ENCODE results near the gene LRG1. TPM values are rescaled to one million over a fixed set of nuclear protein-coding genes. Genes with fewer than 3 reads are reported as not detected.

Gene LRG1
- total and polyA plus RNA-seq, 10 donors: 1.7 to 54.0 (median 12.3) TPM

- intact Hi-C loops (cut with DNase I; ENCODE audit: low total_unique reads): no loop called here
- Histone ChIP-seq H3K4me3 (peak overlapping the region in 2 of 8 donors; percentile 24 to 59), H3K4me1 (peaks cover 0 to 86% (median 47%) of the 10 kb centered on the region in 6 donors), H3K9me3 (peaks cover 0 to 12% (median 9%) of the 10 kb centered on the region in 8 donors), H3K27me3 (replicated peaks in 1 of 7) (peaks cover 0 to 52% (median 0%) of the 10 kb centered on the region in 7 donors), H3K27ac (peak overlapping the region in 7 of 8 donors; percentile 78 to 95 (median 87)), H3K36me3 (peaks cover 0 to 27% (median 0%) of the 10 kb centered on the region in 6 donors)
- 36 to 70% (median 57%) methylated on average over 12 of the region's 12 CpGs for WGBS, 5 donors
- DNase-seq: peak; percentile 80
- peak in 1 of 3 donors; percentile 56 for TF ChIP-seq POLR2AphosphoS5 (IDR thresholded peaks at IDR 0.05)
- no peak for TF ChIP-seq CTCF (IDR thresholded peaks at IDR 0.05 in 8 of 11, conservative IDR thresholded peaks at IDR 0.05 in 3 of 11)
Observed at GRCh38 chr19:4541114-4541805, 1.4 kb upstream of the LRG1 start.

GRCh38 chr19:4539169-4539692 lies 605 bp downstream of the LRG1 start:
- peak overlapping the region in 7 of 8 donors; percentile 78 to 95 (median 87) for H3K27ac ChIP-seq
- H3K4me3 ChIP-seq: peak overlapping the region in 6 of 8 donors; percentile 3 to 59 (median 14)
- DNase-seq: no peak
- 61 to 84% (median 75%) methylated on average over 2 to 3 of the region's 3 CpGs for WGBS, 5 donors
- peaks cover 0 to 71% (median 7%) of the 10 kb centered on the region in 7 donors for H3K27me3 ChIP-seq (replicated peaks in 1 of 7)
- H3K4me1 ChIP-seq: peaks cover 7 to 96% (median 61%) of the 10 kb centered on the region in 6 donors
- intact Hi-C loops (cut with DNase I; ENCODE audit: low total_unique reads): no loop called here
- peaks cover 0 to 19% (median 0%) of the 10 kb centered on the region in 6 donors for H3K36me3 ChIP-seq
- no peak for TF ChIP-seq POLR2A (IDR thresholded peaks at IDR 0.05)
- TF ChIP-seq CTCF (IDR thresholded peaks at IDR 0.05 in 8 of 11, conservative IDR thresholded peaks at IDR 0.05 in 3 of 11): no peak
- TF ChIP-seq POLR2AphosphoS5 (IDR thresholded peaks at IDR 0.05): no peak
- peaks cover 0 to 12% (median 9%) of the 10 kb centered on the region in 8 donors for H3K9me3 ChIP-seq

- H3K27ac ChIP-seq: peak overlapping the region in 6 of 8 donors; percentile 80 to 95 (median 88)
- peaks cover 7 to 93% (median 61%) of the 10 kb centered on the region in 6 donors for H3K4me1 ChIP-seq
- peaks cover 0 to 71% (median 7%) of the 10 kb centered on the region in 7 donors for H3K27me3 ChIP-seq (replicated peaks in 1 of 7)
- peak overlapping the region in 3 of 8 donors; percentile 24 to 59 (median 24) for H3K4me3 ChIP-seq
- peaks cover 0 to 12% (median 9%) of the 10 kb centered on the region in 8 donors for H3K9me3 ChIP-seq
- DNase-seq: peak; percentile 79
- peaks cover 0 to 12% (median 0%) of the 10 kb centered on the region in 6 donors for H3K36me3 ChIP-seq
- TF ChIP-seq CTCF (IDR thresholded peaks at IDR 0.05 in 8 of 11, conservative IDR thresholded peaks at IDR 0.05 in 3 of 11) (no peak), POLR2A (IDR thresholded peaks at IDR 0.05) (no peak), POLR2AphosphoS5 (IDR thresholded peaks at IDR 0.05) (no peak)
- intact Hi-C loops (cut with DNase I; ENCODE audit: low total_unique reads): no loop called here
- 80 to 92% (median 87%) methylated on average over 8 to 13 of the region's 13 CpGs for WGBS, 5 donors
Observed at GRCh38 chr19:4538601-4538954, 1.3 kb downstream of the LRG1 start.

Data from spleen (tissue), 11 donors.